Keratinocyte (primary cell): ENCODE results near the gene OR4C5. TPM values are rescaled to one million over a fixed set of nuclear protein-coding genes. Genes with fewer than 3 reads are reported as not detected.
"Not testable (repeated sequence)": the region's sequence is repeated elsewhere in the genome, so short reads cannot be mapped to it uniquely, and the experiment has no call there.

Experiments
- DNase-seq: peaks from one replicate; pipeline ENCODE4 v3.0.0-alpha.2; 2011; ENCODE audit warnings: low read depth, missing footprints, low spot score
- FAIRE-seq: peaks from 2 replicates; lab custom pipeline; 2011; peaks lifted over from hg19 to GRCh38; lab: Jason Lieb, UNC
- H2AFZ ChIP-seq: 2 replicates; pipeline ENCODE4 v1.6.0; 2012; ENCODE audit warnings: low read length, control low read depth, inconsistent platforms; ENCODE audit not compliant: control insufficient read depth
- H3K27ac ChIP-seq: 2 replicates; pipeline ENCODE4 v1.5.1; 2011; ENCODE audit warnings: low read length; ENCODE audit not compliant: control insufficient read depth, insufficient read depth
- H3K27me3 ChIP-seq: 3 replicates; pipeline ENCODE4 v1.6.0; 2011; ENCODE audit warnings: low read length; ENCODE audit not compliant: control insufficient read depth, insufficient read depth; ENCODE audit errors: extremely low read depth
- H3K36me3 ChIP-seq, 2 experiments: 2 replicates in 1 of 2; 3 replicates in 1 of 2; pipeline ENCODE4 v1.5.1; 2011; ENCODE audit warnings: low read length in 2 of 2, mild to moderate bottlenecking in 1 of 2; ENCODE audit not compliant: control insufficient read depth in 2 of 2, insufficient read depth in 2 of 2; ENCODE audit errors: extremely low read depth in 1 of 2
- H3K4me1 ChIP-seq: 3 replicates; pipeline ENCODE4 v1.5.1; 2011; ENCODE audit warnings: low read length; ENCODE audit not compliant: control insufficient read depth, insufficient read depth; ENCODE audit errors: extremely low read depth
- H3K4me2 ChIP-seq: 3 replicates; pipeline ENCODE4 v1.6.0; 2011; ENCODE audit warnings: low read depth, low read length; ENCODE audit not compliant: control insufficient read depth, insufficient read depth; ENCODE audit errors: extremely low read depth
- H3K4me3 ChIP-seq, 3 experiments: fragments of 200-600 bp in 1 of 3; sonication (generic) in 1 of 3; 2 replicates in 2 of 3; 3 replicates in 1 of 3; pipeline ENCODE4 v1.5.1; 2011 to 2016; ENCODE audit warnings: low read length in 3 of 3, mild to moderate bottlenecking in 3 of 3, control low read depth in 2 of 3, inconsistent platforms in 1 of 3, low read depth in 1 of 3, mixed read lengths in 1 of 3, mixed run types in 1 of 3, moderate library complexity in 1 of 3; ENCODE audit not compliant: control insufficient read depth in 2 of 3, insufficient read depth in 2 of 3; ENCODE audit errors: extremely low read depth in 1 of 3
- H3K79me2 ChIP-seq: 2 replicates; pipeline ENCODE4 v1.6.0; 2012; ENCODE audit warnings: low read length; ENCODE audit not compliant: control insufficient read depth, insufficient read depth
- H3K9ac ChIP-seq: 3 replicates; pipeline ENCODE4 v1.6.0; 2011; ENCODE audit warnings: low read length; ENCODE audit not compliant: control insufficient read depth, insufficient read depth; ENCODE audit errors: extremely low read depth
- H3K9me1 ChIP-seq: 3 replicates; pipeline ENCODE4 v1.6.0; 2011; ENCODE audit warnings: low read length; ENCODE audit not compliant: control insufficient read depth, insufficient read depth; ENCODE audit errors: extremely low read depth
- H3K9me3 ChIP-seq: 2 replicates; pipeline ENCODE4 v1.5.1; 2012; ENCODE audit warnings: low read depth, low read length; ENCODE audit not compliant: control insufficient read depth
- H4K20me1 ChIP-seq: 3 replicates; pipeline ENCODE4 v1.6.0; 2011; ENCODE audit warnings: low read length; ENCODE audit not compliant: control insufficient read depth, insufficient read depth; ENCODE audit errors: extremely low read depth
- CTCF ChIP-seq, 3 experiments: IDR thresholded peaks in 1 of 3; conservative IDR thresholded peaks in 1 of 3; optimal IDR thresholded peaks in 1 of 3; 2 replicates in 2 of 3; 3 replicates in 1 of 3; pipeline versions ENCODE3 to v1.5.1; 2011; ENCODE audit warnings: low read length in 3 of 3, mild to moderate bottlenecking in 3 of 3, moderate library complexity in 2 of 3, control low read depth in 1 of 3, inconsistent platforms in 1 of 3; ENCODE audit not compliant: insufficient read depth in 2 of 3; ENCODE audit errors: extremely low read depth in 1 of 3
- EZH2 ChIP-seq: IDR thresholded peaks from one replicate; pipeline ENCODE4 v1.6.1; 2012; ENCODE audit warnings: inconsistent platforms, mild to moderate bottlenecking, low read length, moderate library complexity
- dilution Hi-C: fragments of 300-500 bp; cut with MboI; formaldehyde crosslinking; loops from one replicate; pipeline ENCODE4 v1.7.0; 2020; ENCODE audit warnings: low sequenced_read_pairs; ENCODE audit not compliant: extremely low pct_ligation_motif_present
- polyA plus RNA-seq, 5 experiments: library from polyadenylated mRNA; depleted of rRNA in 3 of 5; stranded (reverse) in 3 of 5; stranded (forward) in 1 of 5; unstranded in 1 of 5; fragments of >200 nt; gene quantifications; 1 replicate in 1 of 5; 2 replicates in 3 of 5; 3 replicates in 1 of 5; pipeline versions ENCODE4 v1.2.1 to v1.2.3, GENCODE V29; 2011 to 2012; ENCODE audit warnings: missing spikeins in 2 of 5, low read depth in 1 of 5, low replicate concordance in 1 of 5

Gene OR4C5
- polyA plus RNA-seq, 1 donor (not counting 4 experiments of a cell fraction or from before 2014, with no cell fraction given) = not detected

- Histone ChIP-seq H3K27ac (no peak overlapping the region), H3K9me3 (no peaks in the 10 kb centered on the region), H3K9me1 (no peaks in the 10 kb centered on the region), H3K4me3 (no peak overlapping the region), H3K4me1 (no peaks in the 10 kb centered on the region), H3K27me3 (no peaks in the 10 kb centered on the region), H3K4me2 (no peak overlapping the region), H3K79me2 (no peaks in the 10 kb centered on the region), H4K20me1 (no peaks in the 10 kb centered on the region), H3K9ac (no peak overlapping the region), H2AFZ (no peak overlapping the region), H3K36me3 (no peaks in the 10 kb centered on the region)
- FAIRE-seq (no peak), DNase-seq (no peak)
- dilution Hi-C loops = no loop called here
- no peak for TF ChIP-seq CTCF (optimal IDR thresholded peaks at IDR 0.05 in 1 of 3, IDR thresholded peaks at IDR 0.05 in 1 of 3, conservative IDR thresholded peaks at IDR 0.05 in 1 of 3; ENCODE audit: extremely low read depth in 1 of 3, insufficient read depth in 2 of 3, low read length in 3 of 3)
- TF ChIP-seq EZH2 = no peak
These were observed 24.8 kb downstream of the OR4C5 start for GRCh38 chr11:48341466-48341865.

GRCh38 chr11:48324620-48325019 is 41.6 kb downstream of the OR4C5 start, which contains the start of gene OR4C3:
Gene OR4C3 (plus strand): TSS chr11:48324920. CDS start chr11:48325022, 102 bp downstream.
- H3K9ac ChIP-seq, H4K20me1 ChIP-seq, H2AFZ ChIP-seq, FAIRE-seq, H3K79me2 ChIP-seq, H3K27ac ChIP-seq, H3K4me1 ChIP-seq, H3K36me3 ChIP-seq, dilution Hi-C loops, H3K27me3 ChIP-seq, DNase-seq, H3K4me2 ChIP-seq, H3K4me3 ChIP-seq, H3K9me1 ChIP-seq, H3K9me3 ChIP-seq: not testable (repeated sequence)

GRCh38 chr11:48319813-48320212 is 46.5 kb downstream of the OR4C5 start:
- H3K9me3 ChIP-seq, DNase-seq, dilution Hi-C loops, FAIRE-seq, H3K4me2 ChIP-seq, H3K4me1 ChIP-seq, H3K36me3 ChIP-seq, H3K79me2 ChIP-seq, H3K9me1 ChIP-seq, H4K20me1 ChIP-seq, H3K9ac ChIP-seq, H2AFZ ChIP-seq, H3K27ac ChIP-seq, H3K4me3 ChIP-seq, H3K27me3 ChIP-seq: not testable (repeated sequence)

Other genes with a start within 250 kb of the OR4C5 start
- not detected in 3 replicates for gene OR4B1, start 149.7 kb downstream of the OR4C5 start, polyA plus RNA-seq
- not detected in 3 replicates for gene OR4X2, start 121.4 kb downstream of the OR4C5 start, polyA plus RNA-seq
- gene OR4X1, start 102.6 kb downstream of the OR4C5 start, polyA plus RNA-seq = not detected in 3 replicates
- not detected in 3 replicates for gene OR4S1, start 60.2 kb downstream of the OR4C5 start, polyA plus RNA-seq
- not detected in 3 replicates for gene OR4C3, start 41.5 kb downstream of the OR4C5 start, polyA plus RNA-seq
- not detected in 3 replicates for gene OR4A47, start 122.3 kb upstream of the OR4C5 start, polyA plus RNA-seq